GM19025 (cell line): Measurements from ENCODE around the gene C11orf98.
"Not testable (repeated sequence)": the region's sequence is repeated elsewhere in the genome, so short reads cannot be mapped to it uniquely, and the experiment has no call there.

Source experiments
- ATAC-seq: cut with Tn5 transposase; IDR thresholded peaks from one replicate; pipeline ENCODE4 v1.9.1; 2021; ENCODE audit warnings: mild to moderate bottlenecking, low read depth, moderate library complexity; ENCODE audit not compliant: unreplicated experiment

The C11orf98 gene

DNA sequence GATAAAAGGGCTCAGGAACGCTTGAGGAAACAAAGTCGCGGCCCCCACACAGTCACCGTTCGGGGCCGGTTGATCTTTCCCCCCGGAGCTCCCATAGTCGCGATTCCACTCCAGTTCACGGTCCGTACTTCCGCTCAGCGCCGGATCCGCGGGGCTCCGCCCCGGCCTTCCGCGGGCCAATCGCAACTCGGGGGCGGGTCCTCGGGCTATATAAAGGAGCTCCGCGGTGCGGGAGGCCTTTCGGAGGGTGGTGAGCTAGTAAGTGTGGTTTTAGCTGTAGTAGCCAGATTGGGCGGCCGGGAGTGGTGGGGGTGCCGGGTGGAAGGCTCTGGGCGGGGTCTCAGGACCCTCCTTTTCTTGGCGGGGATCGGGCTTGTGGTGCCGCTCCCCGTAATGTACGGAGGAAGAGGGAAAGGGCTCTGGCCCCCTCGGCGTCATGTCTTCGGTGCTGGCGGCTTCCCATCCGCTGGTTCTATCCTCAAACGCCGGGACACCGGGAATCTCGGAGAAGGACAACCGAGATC, at the start of gene C11orf98, which contains the start of gene CSKMT:
Gene C11orf98, minus strand, starts transcription at position 136 of the 524 bp plus-strand sequence. Its CDS starts 41 bp downstream, at position 95.
Gene CSKMT, plus strand, starts transcription at position 238 of the 524 bp plus-strand sequence. CDS start 568 bp downstream, outside the sequence.
- peak; percentile 87 for ATAC-seq

GRCh38 chr11:62713343-62713742, 48.3 kb upstream of the C11orf98 start:
- no peak for ATAC-seq

GRCh38 chr11:62712861-62713260, 47.9 kb upstream of the C11orf98 start:
- ATAC-seq: no peak

GRCh38 chr11:62712276-62712812, 47.3 kb upstream of the C11orf98 start:
- no peak for ATAC-seq

GRCh38 chr11:62710001-62710345, 45.0 kb upstream of the C11orf98 start:
- no peak for ATAC-seq

DNA sequence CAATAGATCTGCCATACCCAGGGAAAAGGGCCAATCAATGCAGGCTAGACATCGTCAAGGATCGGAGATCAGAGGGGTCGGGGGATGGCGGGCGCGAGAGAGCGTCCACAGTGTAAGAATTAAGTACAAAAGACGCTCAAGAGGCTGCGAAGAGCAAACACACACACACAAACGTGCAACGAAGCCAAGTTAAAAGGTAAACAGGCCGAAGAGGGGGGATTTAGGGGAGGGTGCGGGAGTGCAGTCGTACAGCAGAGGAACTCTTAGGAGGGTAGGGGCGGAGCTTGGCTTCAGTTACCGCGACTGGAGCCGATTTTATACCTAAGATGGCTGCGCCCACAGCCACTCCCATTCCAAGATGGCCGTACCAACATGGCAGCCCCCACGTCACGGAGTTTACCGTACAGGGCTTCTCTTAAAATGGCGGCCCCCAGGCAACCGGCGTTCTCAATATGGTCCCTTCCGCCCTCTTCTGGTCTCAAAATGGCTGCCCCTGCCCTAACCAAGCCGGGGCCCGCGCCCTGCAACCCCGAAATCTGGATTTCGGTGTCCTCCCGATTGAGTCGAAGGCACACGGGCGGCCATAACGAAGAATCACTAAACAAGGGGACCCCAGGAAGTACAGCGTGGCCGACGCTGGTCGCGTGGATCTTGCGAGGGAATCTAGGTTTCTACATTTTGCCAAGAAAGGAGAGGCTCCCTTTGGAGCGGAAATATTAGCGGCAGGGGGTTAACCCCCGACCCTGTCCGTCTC, 44.4 kb upstream of the C11orf98 start:
- ATAC-seq: peak; percentile 66

DNA sequence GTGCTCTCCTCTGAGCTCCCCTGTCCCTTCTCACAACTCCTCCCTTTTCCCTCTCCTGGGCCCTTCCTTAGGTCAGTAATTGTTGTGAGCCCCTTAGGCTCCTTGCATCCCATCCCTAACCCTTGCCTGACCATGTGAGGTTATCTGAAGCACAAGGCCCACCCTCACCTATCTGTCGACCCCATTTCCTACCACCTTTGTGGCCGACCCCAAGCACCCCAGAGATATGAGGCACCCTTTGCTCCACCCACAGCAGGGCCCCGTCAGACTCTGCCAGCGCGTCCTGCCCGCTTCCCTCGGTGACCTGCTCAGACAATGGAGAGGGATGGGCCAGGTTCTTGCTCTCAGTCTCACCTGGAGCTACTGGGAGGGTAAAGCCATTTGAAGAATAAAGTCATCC, 43.8 kb upstream of the C11orf98 start:
- no peak for ATAC-seq

- no peak for ATAC-seq
Measured at GRCh38 chr11:62708392-62708791, 43.4 kb upstream of the C11orf98 start.

- ATAC-seq: no peak
Measured at GRCh38 chr11:62707277-62707861, 42.4 kb upstream of the C11orf98 start, which contains the start of the genes BSCL2 and GNG3. TSS of gene BSCL2 (minus strand) at chr11:62707424. CDS start at chr11:62707195, 229 bp downstream. TSS of gene GNG3 (plus strand) at chr11:62707676. CDS start at chr11:62708296, 620 bp downstream.

DNA sequence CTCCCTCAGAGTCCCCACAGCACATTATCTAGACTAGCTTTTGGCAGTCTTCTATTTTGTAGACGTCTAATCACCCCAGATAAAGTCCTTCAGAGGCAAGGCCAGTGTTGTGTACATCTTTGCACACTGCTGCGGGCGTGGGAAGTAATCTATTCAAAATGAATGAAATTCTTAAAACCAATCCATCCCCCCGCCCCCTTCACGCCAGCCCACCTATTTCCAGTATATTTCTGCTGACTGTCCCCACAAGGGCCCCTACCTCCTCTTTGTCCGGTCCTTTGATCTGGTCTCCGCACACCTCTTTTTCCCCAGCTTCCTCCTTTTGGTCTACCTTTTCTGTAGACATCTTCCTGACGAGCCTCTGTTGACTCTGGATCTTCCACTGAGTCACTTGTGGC, 41.8 kb upstream of the C11orf98 start:
- ATAC-seq: no peak

GRCh38 chr11:62705880-62706849, 41.2 kb upstream of the C11orf98 start:
- peak; percentile 53 for ATAC-seq

DNA sequence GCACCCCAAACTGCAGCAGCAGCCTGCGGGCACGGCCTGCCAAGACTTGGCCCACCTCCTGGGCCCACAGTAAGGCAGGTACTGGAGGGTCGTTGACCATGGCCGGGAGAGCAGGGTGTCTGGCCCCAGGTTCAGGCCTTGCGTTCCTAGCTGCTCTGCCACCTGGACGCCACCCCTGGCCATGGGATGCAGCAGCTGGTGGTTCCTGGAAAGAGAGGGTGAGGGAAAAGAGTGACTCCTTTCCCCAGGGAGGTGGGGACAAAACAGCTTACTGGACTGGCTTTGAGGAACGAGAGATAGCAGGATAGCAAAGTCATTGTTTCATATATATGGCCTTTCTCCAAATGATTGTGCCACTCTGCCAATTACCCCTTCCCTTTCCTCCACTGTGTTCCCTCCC, 40.4 kb upstream of the C11orf98 start:
- no peak for ATAC-seq

- ATAC-seq: not testable (repeated sequence)
Measured at GRCh38 chr11:62703921-62704320, 38.9 kb upstream of the C11orf98 start.

DNA sequence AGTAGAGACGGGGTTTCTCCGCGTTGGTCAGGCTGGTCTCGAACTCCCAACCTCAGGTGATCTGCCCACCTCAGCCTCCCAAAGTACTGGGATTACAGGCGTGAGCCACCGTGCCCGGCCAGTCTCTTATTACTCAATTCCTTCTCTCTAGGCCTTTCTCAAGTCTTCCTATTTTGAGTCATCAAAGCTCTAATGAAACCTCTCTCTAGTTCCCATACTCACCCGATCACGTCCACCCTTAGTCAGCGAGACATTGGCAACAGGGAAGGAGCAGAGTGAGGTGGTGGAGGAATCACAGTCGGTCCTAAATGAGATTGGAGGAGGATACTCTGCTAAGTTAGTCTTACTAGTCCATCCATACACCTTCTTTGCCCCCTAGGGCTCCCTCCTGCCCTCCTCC, 37.2 kb upstream of the C11orf98 start:
- no peak for ATAC-seq

GRCh38 chr11:62694455-62695167, 29.6 kb upstream of the C11orf98 start:
- ATAC-seq: no peak

DNA sequence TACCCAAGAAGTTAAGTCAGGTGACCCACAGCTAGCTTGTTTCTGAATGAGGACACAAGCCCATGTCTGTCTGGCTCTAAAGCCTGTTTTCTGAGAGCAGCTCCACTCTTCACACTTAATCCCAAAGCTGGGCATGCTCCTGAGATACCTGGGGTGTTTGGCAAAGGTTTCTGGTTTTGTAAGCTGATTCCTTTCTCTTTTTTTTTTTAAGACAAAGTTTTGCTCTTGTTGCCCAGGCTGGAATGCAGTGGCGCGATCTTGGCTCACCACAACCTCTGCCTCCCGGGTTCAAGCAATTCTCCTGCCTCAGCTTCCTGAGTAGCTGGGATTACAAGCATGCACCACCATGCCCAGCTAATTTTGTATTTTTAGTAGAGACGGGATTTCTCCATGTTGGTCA, 28.6 kb upstream of the C11orf98 start:
- not testable (repeated sequence) for ATAC-seq

- no peak for ATAC-seq
Measured at GRCh38 chr11:62689421-62690183, 24.6 kb upstream of the C11orf98 start, which contains the start of gene LRRN4CL. TSS of gene LRRN4CL (minus strand) at chr11:62689530. CDS start at chr11:62688508, 1,022 bp downstream.

DNA sequence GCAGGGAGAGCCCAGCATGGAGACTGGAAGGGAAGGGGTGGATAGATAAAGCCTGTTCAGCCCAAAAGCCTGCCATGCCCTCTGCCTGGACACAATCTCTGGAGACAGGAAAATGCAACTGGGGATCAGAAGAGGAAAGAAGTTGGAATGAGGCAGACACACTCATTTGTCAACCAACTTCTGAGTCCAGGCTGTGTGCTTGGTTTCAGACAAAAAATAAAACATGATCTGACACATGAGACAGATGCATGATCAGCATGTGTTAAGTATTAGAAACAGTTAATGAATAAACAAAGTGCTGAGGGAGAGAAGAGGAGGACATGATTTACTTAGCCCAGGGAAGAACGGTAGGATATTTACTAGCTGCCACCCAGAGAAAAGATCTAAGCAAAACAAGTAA, 23.5 kb upstream of the C11orf98 start:
- no peak for ATAC-seq
